HEK293 (cell line): ENCODE measurements around the gene RNASE8.

Experiments used
- CTCF ChIA-PET: fragments of 350-600 bp; formaldehyde crosslinking; extraction: SDS; loops from one replicate; lab custom pipeline; 2021; ENCODE audit warnings: antibody characterized with exemption; lab: Yijun Ruan, JAX
- POLR2A ChIA-PET: fragments of 300-600 bp; formaldehyde crosslinking; extraction: SDS; loops from one replicate; lab custom pipeline; 2020; ENCODE audit warnings: antibody characterized with exemption, inconsistent platforms; lab: Yijun Ruan, JAX
- H3K27ac ChIP-seq: fragments of 200-500 bp; sonication (Bioruptor generic); 2 replicates; pipeline ENCODE4 v1.5.1; 2014; ENCODE audit warnings: low read depth, low read length, control low read depth, inconsistent platforms; ENCODE audit errors: extremely low read depth
- H3K36me3 ChIP-seq, 2 experiments: fragments of 200-500 bp in 1 of 2; sonication (Bioruptor generic) in 1 of 2; 1 replicate in 1 of 2; 2 replicates in 1 of 2; pipeline ENCODE4 v1.5.1; 2014 to 2017; ENCODE audit warnings: inconsistent platforms in 2 of 2, low read length in 2 of 2; ENCODE audit not compliant: control insufficient read depth in 2 of 2, insufficient read depth in 1 of 2
- H3K4me1 ChIP-seq: fragments of 200-500 bp; sonication (Bioruptor generic); 2 replicates; pipeline ENCODE4 v1.5.1; 2014; ENCODE audit warnings: mild to moderate bottlenecking, low read length, inconsistent platforms; ENCODE audit not compliant: control insufficient read depth, insufficient read depth
- H3K4me3 ChIP-seq: 2 replicates; pipeline ENCODE4 v1.5.1; 2011; ENCODE audit warnings: low read depth, mild to moderate bottlenecking, control low read depth, low read length, moderate library complexity
- H3K9me3 ChIP-seq: fragments of 200-500 bp; sonication (Bioruptor generic); 2 replicates; pipeline ENCODE4 v1.5.1; 2014; ENCODE audit warnings: low read depth, low read length, inconsistent platforms; ENCODE audit not compliant: control insufficient read depth, insufficient read depth
- FEZF1 ChIP-seq: fragments of 450-650 bp; formaldehyde crosslinking; IDR thresholded peaks from 2 replicates; pipeline ENCODE4 v1.5.1; 2016; ENCODE audit warnings: missing biosample characterization, missing genetic modification characterization
- KLF7 ChIP-seq: fragments of 450-650 bp; formaldehyde crosslinking; IDR thresholded peaks from 2 replicates; pipeline ENCODE4 v1.5.1; 2016; ENCODE audit warnings: missing biosample characterization, missing genetic modification characterization, borderline replicate concordance
- ZBTB10 ChIP-seq: fragments of 450-650 bp; formaldehyde crosslinking; IDR thresholded peaks from 2 replicates; pipeline ENCODE4 v1.5.1; 2016; ENCODE audit warnings: missing biosample characterization, missing genetic modification characterization
- ZBTB8A ChIP-seq: fragments of 450-650 bp; formaldehyde crosslinking; IDR thresholded peaks from 2 replicates; pipeline ENCODE4 v1.5.1; 2016; ENCODE audit warnings: missing biosample characterization, missing genetic modification characterization
- ZFHX2 ChIP-seq: fragments of 450-650 bp; formaldehyde crosslinking; conservative IDR thresholded peaks from 2 replicates; pipeline ENCODE4 v1.5.1; 2016; ENCODE audit warnings: missing biosample characterization, missing genetic modification characterization
- ZNF140 ChIP-seq: fragments of 450-650 bp; formaldehyde crosslinking; IDR thresholded peaks from 2 replicates; pipeline ENCODE4 v1.5.1; 2016; ENCODE audit warnings: missing biosample characterization, missing genetic modification characterization
- ZNF239 ChIP-seq: fragments of 450-650 bp; formaldehyde crosslinking; IDR thresholded peaks from 2 replicates; pipeline ENCODE4 v1.5.1; 2016; ENCODE audit warnings: missing biosample characterization, missing genetic modification characterization
- ZNF335 ChIP-seq: fragments of 450-650 bp; formaldehyde crosslinking; conservative IDR thresholded peaks from 2 replicates; pipeline ENCODE4 v1.5.1; 2016; ENCODE audit warnings: missing biosample characterization, missing genetic modification characterization
- ZNF350 ChIP-seq: fragments of 450-650 bp; formaldehyde crosslinking; IDR thresholded peaks from 2 replicates; pipeline ENCODE4 v1.5.0; 2017; ENCODE audit warnings: missing biosample characterization, mild to moderate bottlenecking, missing genetic modification characterization
- ZNF366 ChIP-seq: fragments of 450-650 bp; formaldehyde crosslinking; conservative IDR thresholded peaks from 2 replicates; pipeline ENCODE4 v1.5.1; 2016; ENCODE audit warnings: missing biosample characterization, missing genetic modification characterization
- ZNF449 ChIP-seq: fragments of 450-650 bp; formaldehyde crosslinking; IDR thresholded peaks from 2 replicates; pipeline ENCODE4 v1.5.1; 2017; ENCODE audit warnings: missing biosample characterization, mild to moderate bottlenecking, missing genetic modification characterization, moderate library complexity
- ZNF48 ChIP-seq: fragments of 450-650 bp; formaldehyde crosslinking; IDR thresholded peaks from 2 replicates; pipeline ENCODE4 v1.5.1; 2016; ENCODE audit warnings: missing biosample characterization, missing genetic modification characterization
- TF ChIP-seq, protein P1 (sequence below): fragments of 450-650 bp; formaldehyde crosslinking; IDR thresholded peaks from 2 replicates; pipeline ENCODE4 v1.5.1; 2017; ENCODE audit warnings: missing biosample characterization, missing genetic modification characterization

Gene RNASE8

DNA sequence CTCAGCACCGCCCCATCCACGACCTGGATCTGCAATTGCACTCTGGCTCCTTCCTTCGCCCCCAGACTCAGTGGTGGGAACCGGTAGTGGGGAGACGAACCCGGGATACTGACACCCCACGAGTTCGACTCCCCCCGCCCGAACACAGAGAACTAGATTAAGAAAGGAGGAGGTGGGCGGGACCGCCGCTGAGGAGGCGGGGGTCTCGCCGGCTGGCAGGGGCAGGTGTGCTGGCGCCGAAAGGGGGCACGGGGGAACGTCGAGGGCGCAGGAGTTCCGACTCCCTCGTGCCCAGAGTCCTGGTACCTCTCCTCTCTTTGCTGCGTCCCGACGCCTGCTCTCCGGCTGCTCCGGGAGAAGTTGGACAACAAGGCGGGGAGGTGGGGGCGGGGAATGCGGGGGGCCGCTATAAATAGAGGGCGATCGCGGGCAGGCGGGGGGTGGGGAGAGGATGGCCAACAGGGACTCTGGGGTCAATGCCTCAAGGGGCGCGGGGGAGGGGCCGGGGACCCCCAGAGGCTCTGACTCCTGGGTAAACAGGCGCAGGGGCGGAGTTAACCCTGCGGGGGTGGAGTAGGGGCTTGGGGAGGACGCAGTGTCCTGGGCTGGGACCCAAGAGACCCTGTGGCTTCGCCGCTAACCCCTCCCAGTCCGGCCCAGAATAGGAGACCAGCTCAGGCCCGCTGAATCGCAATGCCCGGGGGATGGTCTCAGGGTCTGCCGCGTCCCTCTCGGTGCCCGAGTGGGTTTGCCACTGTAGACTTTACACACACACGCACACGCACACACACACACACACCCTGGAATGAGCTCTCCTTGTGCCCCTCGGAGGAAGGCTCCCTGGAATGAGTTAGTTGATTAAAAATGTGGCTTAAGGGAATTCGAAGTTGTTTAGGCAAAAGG lies 32.0 kb upstream of the RNASE8 start (continued):
- TF ChIP-seq ZBTB10 (tag by site-specific recombination) (peak; percentile 23; the same call in 1 of the 2 replicates), ZNF366 (tag by site-specific recombination) (no peak), ZNF335 (tag by site-specific recombination) (no peak), KLF7 (tag by site-specific recombination) (no peak)

GRCh38 chr14:21026274-21026987 lies 31.2 kb upstream of the RNASE8 start:
- H3K9me3 ChIP-seq, result no peaks in the 10 kb centered on the region
- no peak overlapping the region for H3K4me3 ChIP-seq
- POLR2A ChIA-PET, result interaction anchor here (1.2 kb wide), 1 partner anchor 44 kb away, joined by 8 read pairs; the partner anchor contains the start of gene ARHGEF40
- no peak overlapping the region for H3K27ac ChIP-seq
- TF ChIP-seq ZNF335 (tag by site-specific recombination), result 0 out of 2 replicates have a peak, but pooled peaks have one; percentile 24
- no peak for TF ChIP-seq FEZF1 (tag by site-specific recombination)
- TF ChIP-seq ZNF239 (tag by site-specific recombination), result no peak
- TF ChIP-seq, all 188 proteins: peak for 1
- H3K4me1 ChIP-seq, result peaks cover 10% of the 10 kb centered on the region; the same call in 1 of the 2 replicates
- peaks cover 0 to 9% of the 10 kb centered on the region in 2 experiments; a peak in 1 of 3 replicates for H3K36me3 ChIP-seq
- CTCF ChIA-PET, result interaction anchor here (0.5 to 3.7 kb wide), 6 partner anchors 11 to 109 kb away, joined by 3 to 34 read pairs (median 3); no protein-coding TSS in a partner anchor

DNA sequence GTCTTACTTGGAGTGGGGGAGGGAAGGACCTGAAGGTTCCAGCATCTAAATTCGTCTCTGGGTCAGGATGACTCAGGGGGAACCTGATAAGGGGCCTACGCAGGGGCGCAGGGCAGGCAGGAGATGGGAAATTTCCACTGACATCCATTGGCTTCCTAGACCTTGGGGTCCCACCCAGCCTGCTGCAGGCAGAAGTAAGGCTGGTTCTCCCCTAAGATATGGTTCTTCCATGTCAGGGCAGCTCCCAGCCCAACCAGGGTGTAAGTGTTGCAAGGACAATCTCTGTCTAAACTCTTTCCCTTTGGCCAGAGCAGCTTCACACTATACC lies 30.7 kb upstream of the RNASE8 start:
- TF ChIP-seq ZNF335 (tag by site-specific recombination) (0 out of 2 replicates have a peak, but pooled peaks have one; percentile 7), ZNF140 (tag by site-specific recombination) (no peak), ZFHX2 (tag by site-specific recombination) (peak; percentile 27; the same call in 1 of the 2 replicates), ZNF449 (tag by site-specific recombination) (0 out of 2 replicates have a peak, but pooled peaks have one; percentile 60), ZNF48 (tag by site-specific recombination) (no peak), ZBTB8A (no peak), ZNF350 (tag by site-specific recombination) (no peak)
- TF ChIP-seq, protein P1, sequence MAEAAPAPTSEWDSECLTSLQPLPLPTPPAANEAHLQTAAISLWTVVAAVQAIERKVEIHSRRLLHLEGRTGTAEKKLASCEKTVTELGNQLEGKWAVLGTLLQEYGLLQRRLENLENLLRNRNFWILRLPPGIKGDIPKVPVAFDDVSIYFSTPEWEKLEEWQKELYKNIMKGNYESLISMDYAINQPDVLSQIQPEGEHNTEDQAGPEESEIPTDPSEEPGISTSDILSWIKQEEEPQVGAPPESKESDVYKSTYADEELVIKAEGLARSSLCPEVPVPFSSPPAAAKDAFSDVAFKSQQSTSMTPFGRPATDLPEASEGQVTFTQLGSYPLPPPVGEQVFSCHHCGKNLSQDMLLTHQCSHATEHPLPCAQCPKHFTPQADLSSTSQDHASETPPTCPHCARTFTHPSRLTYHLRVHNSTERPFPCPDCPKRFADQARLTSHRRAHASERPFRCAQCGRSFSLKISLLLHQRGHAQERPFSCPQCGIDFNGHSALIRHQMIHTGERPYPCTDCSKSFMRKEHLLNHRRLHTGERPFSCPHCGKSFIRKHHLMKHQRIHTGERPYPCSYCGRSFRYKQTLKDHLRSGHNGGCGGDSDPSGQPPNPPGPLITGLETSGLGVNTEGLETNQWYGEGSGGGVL (tag by site-specific recombination), result peak; percentile 31; the same call in 1 of the 2 replicates
- ChIA-PET CTCF (interaction anchor here (0.6 to 3.7 kb wide), 4 partner anchors 9 to 71 kb away, joined by 3 to 34 read pairs (median 3); no protein-coding TSS in a partner anchor), POLR2A (no interaction called here)
- Histone ChIP-seq H3K36me3 (peaks cover 0 to 4% of the 10 kb centered on the region in 2 experiments; a peak in 1 of 3 replicates), H3K27ac (no peak overlapping the region), H3K4me3 (no peak overlapping the region), H3K4me1 (peaks cover 10% of the 10 kb centered on the region; the same call in 1 of the 2 replicates), H3K9me3 (no peaks in the 10 kb centered on the region)
